ENCODE measurements around the gene KNDC1. TPM values are rescaled to one million over a fixed set of nuclear protein-coding genes. Genes with fewer than 3 reads are reported as not detected.
"Not testable (repeated sequence)": the region's sequence is repeated elsewhere in the genome, so short reads cannot be mapped to it uniquely, and the experiment has no call there.

Gene KNDC1
- polyA plus RNA-seq, 3 donors from 2014 or later: not detected

GRCh38 chr10:133214468-133215410 is 54.7 kb downstream of the KNDC1 start:
- H3K27ac Mint-ChIP-seq: no peak overlapping the region
- no peak for DNase-seq
- H3K9me3 Mint-ChIP-seq: peaks cover 0 to 3% (median 0%) of the 10 kb centered on the region in 6 donors
- no peaks in the 10 kb centered on the region for H3K4me1 Mint-ChIP-seq
- no peak overlapping the region for H3K4me3 Mint-ChIP-seq
- H3K27me3 Mint-ChIP-seq (ENCODE audit: low read depth in 3 of 3): peaks cover 0 to 9% (median 6%) of the 10 kb centered on the region in 3 donors
- no peaks in the 10 kb centered on the region for H3K36me3 Mint-ChIP-seq

GRCh38 chr10:133215586-133215985 is 55.6 kb downstream of the KNDC1 start:
- H3K4me3 Mint-ChIP-seq: no peak overlapping the region
- peak overlapping the region in 1 of 6 donors; percentile 23 for H3K27ac Mint-ChIP-seq
- no peaks in the 10 kb centered on the region for H3K4me1 Mint-ChIP-seq
- no peak for DNase-seq
- H3K27me3 Mint-ChIP-seq (ENCODE audit: low read depth in 3 of 3): peaks cover 0 to 9% (median 4%) of the 10 kb centered on the region in 3 donors
- H3K9me3 Mint-ChIP-seq: peaks cover 0 to 3% (median 0%) of the 10 kb centered on the region in 6 donors
- H3K36me3 Mint-ChIP-seq: no peaks in the 10 kb centered on the region

GRCh38 chr10:133216776-133217175 is 56.8 kb downstream of the KNDC1 start:
- DNase-seq: no peak
- Mint-ChIP-seq H3K36me3 (no peaks in the 10 kb centered on the region), H3K4me3 (no peak overlapping the region), H3K27ac (no peak overlapping the region), H3K9me3 (peaks cover 0 to 5% (median 0%) of the 10 kb centered on the region in 6 donors), H3K4me1 (no peaks in the 10 kb centered on the region), H3K27me3 (ENCODE audit: low read depth in 3 of 3) (peaks cover 0 to 9% (median 4%) of the 10 kb centered on the region in 3 donors)

GRCh38 chr10:133217800-133218589 is 58.0 kb downstream of the KNDC1 start:
- Mint-ChIP-seq H3K4me1 (no peaks in the 10 kb centered on the region), H3K4me3 (no peak overlapping the region), H3K27me3 (ENCODE audit: low read depth in 3 of 3) (peaks cover 0 to 5% (median 4%) of the 10 kb centered on the region in 3 donors), H3K27ac (no peak overlapping the region), H3K36me3 (no peaks in the 10 kb centered on the region), H3K9me3 (peaks cover 0 to 2% (median 0%) of the 10 kb centered on the region in 6 donors)
- DNase-seq: no peak

GRCh38 chr10:133218891-133219290 is 58.9 kb downstream of the KNDC1 start:
- Mint-ChIP-seq H3K27me3 (ENCODE audit: low read depth in 3 of 3) (peaks cover 0 to 6% (median 4%) of the 10 kb centered on the region in 3 donors), H3K27ac (no peak overlapping the region), H3K4me3 (no peak overlapping the region), H3K36me3 (no peaks in the 10 kb centered on the region), H3K9me3 (peaks cover 0 to 2% (median 0%) of the 10 kb centered on the region in 6 donors), H3K4me1 (no peaks in the 10 kb centered on the region)
- DNase-seq: no peak

- Mint-ChIP-seq H3K4me1 (no peaks in the 10 kb centered on the region), H3K27me3 (ENCODE audit: low read depth in 3 of 3) (peaks cover 0 to 6% (median 2%) of the 10 kb centered on the region in 3 donors), H3K27ac (no peak overlapping the region), H3K9me3 (peaks cover 0 to 2% (median 0%) of the 10 kb centered on the region in 6 donors), H3K36me3 (no peaks in the 10 kb centered on the region), H3K4me3 (no peak overlapping the region)
- DNase-seq: no peak
Observed at GRCh38 chr10:133219782-133220181, 59.8 kb downstream of the KNDC1 start.

GRCh38 chr10:133221331-133221730 is 61.3 kb downstream of the KNDC1 start:
- H3K27me3 Mint-ChIP-seq (ENCODE audit: low read depth in 3 of 3): peaks cover 0 to 6% (median 0%) of the 10 kb centered on the region in 3 donors
- no peak overlapping the region for H3K27ac Mint-ChIP-seq
- H3K4me3 Mint-ChIP-seq: no peak overlapping the region
- no peaks in the 10 kb centered on the region for H3K36me3 Mint-ChIP-seq
- H3K4me1 Mint-ChIP-seq: peaks cover 0 to 2% of the 10 kb centered on the region in 2 donors
- peaks cover 0 to 2% (median 0%) of the 10 kb centered on the region in 6 donors for H3K9me3 Mint-ChIP-seq
- no peak for DNase-seq

GRCh38 chr10:133221756-133222155 is 61.7 kb downstream of the KNDC1 start:
- not testable (repeated sequence) for H3K9me3 Mint-ChIP-seq; H3K4me3 Mint-ChIP-seq; H3K27me3 Mint-ChIP-seq (ENCODE audit: low read depth in 3 of 3); DNase-seq; H3K4me1 Mint-ChIP-seq; H3K27ac Mint-ChIP-seq; H3K36me3 Mint-ChIP-seq

- Mint-ChIP-seq H3K9me3 (peaks cover 0 to 2% (median 0%) of the 10 kb centered on the region in 6 donors), H3K36me3 (no peaks in the 10 kb centered on the region), H3K4me3 (no peak overlapping the region), H3K27ac (no peak overlapping the region), H3K27me3 (ENCODE audit: low read depth in 3 of 3) (peaks cover 5 to 17% (median 7%) of the 10 kb centered on the region in 3 donors), H3K4me1 (peaks cover 3 to 4% of the 10 kb centered on the region in 2 donors)
- no peak for DNase-seq
Observed at GRCh38 chr10:133224076-133224475, 64.1 kb downstream of the KNDC1 start.

GRCh38 chr10:133224756-133225372 is 64.8 kb downstream of the KNDC1 start:
- Mint-ChIP-seq H3K4me1 (peaks cover 7 to 8% of the 10 kb centered on the region in 2 donors), H3K27ac (no peak overlapping the region), H3K4me3 (no peak overlapping the region), H3K36me3 (no peaks in the 10 kb centered on the region), H3K27me3 (ENCODE audit: low read depth in 3 of 3) (peaks cover 8 to 20% (median 8%) of the 10 kb centered on the region in 3 donors), H3K9me3 (peaks cover 0 to 2% (median 0%) of the 10 kb centered on the region in 6 donors)
- DNase-seq: no peak

- Mint-ChIP-seq H3K36me3 (no peaks in the 10 kb centered on the region), H3K27ac (no peak overlapping the region), H3K4me3 (no peak overlapping the region), H3K27me3 (ENCODE audit: low read depth in 3 of 3) (peaks cover 8 to 20% (median 8%) of the 10 kb centered on the region in 3 donors), H3K9me3 (peaks cover 0 to 2% (median 0%) of the 10 kb centered on the region in 6 donors), H3K4me1 (peaks cover 7 to 8% of the 10 kb centered on the region in 2 donors)
- DNase-seq: no peak
Observed at GRCh38 chr10:133225707-133226191, 65.7 kb downstream of the KNDC1 start.

GRCh38 chr10:133226251-133226808 is 66.3 kb downstream of the KNDC1 start:
- no peak for DNase-seq
- no peak overlapping the region for H3K4me3 Mint-ChIP-seq
- peaks cover 8 to 20% (median 9%) of the 10 kb centered on the region in 3 donors for H3K27me3 Mint-ChIP-seq (ENCODE audit: low read depth in 3 of 3)
- H3K27ac Mint-ChIP-seq: no peak overlapping the region
- peaks cover 7 to 8% of the 10 kb centered on the region in 2 donors for H3K4me1 Mint-ChIP-seq
- H3K9me3 Mint-ChIP-seq: peaks cover 0 to 2% (median 0%) of the 10 kb centered on the region in 6 donors
- no peaks in the 10 kb centered on the region for H3K36me3 Mint-ChIP-seq

GRCh38 chr10:133227256-133227655 is 67.2 kb downstream of the KNDC1 start:
- H3K9me3 Mint-ChIP-seq: peaks cover 0 to 2% (median 0%) of the 10 kb centered on the region in 6 donors
- H3K27ac Mint-ChIP-seq: no peak overlapping the region
- no peak for DNase-seq
- H3K36me3 Mint-ChIP-seq: no peaks in the 10 kb centered on the region
- H3K4me3 Mint-ChIP-seq: no peak overlapping the region
- H3K27me3 Mint-ChIP-seq (ENCODE audit: low read depth in 3 of 3): peaks cover 8 to 20% (median 10%) of the 10 kb centered on the region in 3 donors
- peaks cover 8 to 9% of the 10 kb centered on the region in 2 donors for H3K4me1 Mint-ChIP-seq
